CD4-positive, alpha-beta T cell treated with Interleukin-2 at 100 ng/mL for 4 hours (primary cell): ENCODE results near the gene C1orf167.

Source experiments
- DNase-seq: peaks from one replicate; pipeline ENCODE4 v3.0.0-alpha.2; 2020; ENCODE audit warnings: low spot score

C1orf167 gene, protein sequence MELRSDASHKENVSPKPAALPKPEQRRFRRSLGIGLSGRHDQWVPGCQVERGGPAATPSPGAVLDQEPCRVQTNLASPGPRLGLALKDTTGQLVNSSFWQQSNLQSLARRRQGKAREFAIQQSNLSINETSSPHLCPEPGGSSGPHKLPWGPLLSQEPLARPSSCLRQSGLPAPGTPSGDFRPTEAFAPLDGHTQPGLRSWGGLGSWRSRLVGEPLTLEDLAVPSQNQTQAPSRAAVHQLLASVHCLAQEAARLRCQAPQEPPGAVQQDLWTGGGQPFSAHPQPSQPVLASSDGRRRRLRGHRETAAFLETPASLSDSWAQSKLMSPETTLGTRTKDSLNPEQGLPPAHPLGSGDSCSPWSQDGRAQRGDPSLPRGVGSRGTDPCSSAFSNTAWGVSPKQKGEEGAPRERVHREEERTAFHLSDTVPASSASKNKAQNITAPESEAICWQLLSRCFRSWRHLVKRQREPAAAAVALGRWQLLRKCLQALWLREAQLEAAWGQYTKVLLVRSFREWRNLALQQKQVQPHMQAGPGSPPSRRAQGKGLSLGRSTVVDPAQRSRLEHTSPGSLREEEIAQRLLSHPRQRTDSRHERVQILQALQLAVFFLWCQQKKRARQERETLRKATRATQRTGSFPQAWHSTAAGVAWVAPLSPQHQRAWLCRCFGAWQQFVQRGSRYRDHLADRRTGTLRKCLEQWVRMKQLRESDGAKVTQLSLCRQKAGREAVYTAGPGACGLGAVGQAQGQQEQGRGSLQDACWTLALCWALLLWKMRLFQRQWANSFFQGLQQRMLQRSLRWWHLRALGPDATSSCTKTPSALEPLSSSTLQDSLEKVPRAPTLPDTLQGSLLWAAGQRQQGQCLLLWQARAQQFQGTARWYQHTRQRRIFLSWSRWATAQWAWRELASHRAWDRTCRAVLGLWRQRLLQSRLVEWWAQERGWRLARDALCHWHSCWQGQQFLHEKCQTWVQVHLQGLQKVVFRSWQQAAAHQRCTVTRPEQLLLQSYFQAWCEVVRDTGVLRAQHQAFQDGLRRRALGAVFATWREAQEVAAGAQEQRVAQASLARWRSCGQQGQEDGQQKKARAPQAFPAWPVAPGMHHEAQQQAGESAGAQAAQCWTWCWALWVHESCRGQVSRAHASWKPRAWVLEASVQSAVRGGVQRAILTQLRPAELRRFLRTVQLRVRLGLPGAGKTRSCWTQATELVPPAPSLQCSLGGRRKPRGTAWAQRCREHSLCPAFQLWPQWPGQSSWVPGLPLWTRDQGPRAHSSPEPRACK (N-terminal part only)

DNA sequence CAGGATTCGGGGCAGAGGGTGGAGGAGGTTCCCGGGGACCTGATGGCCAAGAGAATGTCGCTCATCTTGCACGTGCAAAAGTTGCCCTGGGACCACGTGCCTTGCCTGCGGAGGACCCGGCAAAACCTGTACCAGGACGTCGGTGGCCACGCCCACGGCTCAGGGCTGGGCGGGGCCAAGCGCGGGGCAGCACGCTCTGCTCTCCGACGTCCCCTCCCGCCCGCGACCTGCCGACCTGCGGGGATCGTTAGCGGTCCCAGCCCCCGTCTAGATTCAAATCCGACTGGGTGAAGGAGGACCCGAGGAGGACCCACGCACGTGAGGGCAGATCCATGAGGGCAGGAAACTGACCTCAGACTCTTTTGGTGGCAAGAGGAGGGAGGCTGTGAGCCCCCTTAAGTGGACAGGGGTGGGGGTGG lies at the start of gene C1orf167:
Gene C1orf167 (plus strand): TSS at position 206 of the 419 bp plus-strand sequence. CDS start 2,208 bp downstream, outside the sequence.
- DNase-seq = no peak

DNA sequence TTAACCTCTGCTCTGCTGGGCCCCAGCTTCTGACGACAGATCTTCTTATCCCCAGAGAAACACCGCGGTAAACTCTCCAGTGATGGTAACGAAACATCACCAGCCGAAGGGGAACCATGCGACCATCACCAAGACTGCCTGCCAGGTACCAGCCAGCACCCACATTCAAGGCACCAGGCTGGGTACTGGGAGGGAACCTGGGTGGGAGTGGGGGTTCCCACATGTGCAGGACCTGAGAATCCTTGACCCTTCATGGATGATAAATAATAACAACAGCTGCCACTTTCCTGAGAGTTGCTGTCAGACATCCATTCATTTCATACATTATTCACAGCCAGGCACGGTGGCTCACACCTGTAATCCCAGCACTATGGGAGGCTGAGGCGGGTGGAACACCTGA lies 49.7 kb upstream of the C1orf167 start:
- DNase-seq = no peak

DNA sequence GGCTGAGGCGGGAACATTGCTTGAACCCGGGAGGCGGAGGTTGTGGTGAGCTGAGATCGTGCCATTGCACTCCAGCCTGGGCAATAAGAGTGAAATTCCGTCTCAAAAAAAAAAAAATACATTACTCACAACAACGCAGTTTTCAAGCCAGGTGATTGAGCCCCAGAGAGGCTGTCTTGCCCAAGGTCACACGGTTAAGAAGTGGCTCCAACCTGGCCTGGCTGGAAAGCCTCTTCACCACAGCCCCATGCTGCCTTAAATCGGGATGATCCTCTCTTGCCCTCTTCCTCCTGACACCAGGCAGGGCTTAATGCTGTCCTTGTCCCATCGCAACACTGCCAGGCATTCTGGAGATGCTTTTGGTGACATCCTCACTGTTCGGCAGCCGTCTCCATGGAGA lies 48.9 kb upstream of the C1orf167 start:
- no peak for DNase-seq

DNA sequence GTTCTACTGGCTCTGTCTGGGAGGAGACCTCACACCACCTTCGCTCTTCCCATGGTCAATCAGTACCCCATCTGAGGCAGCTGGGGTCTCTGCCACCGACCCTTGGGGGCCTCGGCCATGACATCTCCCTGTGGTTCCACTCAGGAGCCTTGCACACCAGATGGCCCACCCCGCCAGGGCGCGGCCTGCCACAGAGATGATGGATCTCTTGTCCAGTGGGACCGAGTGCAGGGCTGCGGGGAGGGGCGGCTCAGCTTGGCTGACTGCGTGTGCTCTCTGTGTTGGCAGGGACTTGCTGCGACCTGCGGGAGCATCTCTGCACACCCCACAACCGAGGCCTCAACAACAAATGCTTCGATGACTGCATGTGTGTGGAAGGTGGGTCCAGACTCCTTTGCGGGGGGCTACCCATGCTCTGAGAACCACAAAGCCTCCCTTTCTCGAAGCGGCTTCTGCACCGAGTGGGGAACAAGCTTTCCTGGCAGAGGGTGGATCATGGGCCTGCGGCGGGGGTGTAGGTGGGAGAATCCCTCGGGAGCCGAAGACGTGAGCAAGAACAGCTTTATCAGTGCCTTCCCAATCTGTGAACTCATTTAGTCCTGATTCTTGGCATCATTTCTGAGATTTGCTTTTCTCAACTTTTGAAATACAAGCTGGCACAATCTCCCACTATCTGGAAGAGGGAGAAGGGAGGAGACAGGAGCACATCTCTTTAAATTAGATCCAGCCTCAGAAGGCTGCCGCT lies 47.0 kb upstream of the C1orf167 start:
- DNase-seq = no peak

DNA sequence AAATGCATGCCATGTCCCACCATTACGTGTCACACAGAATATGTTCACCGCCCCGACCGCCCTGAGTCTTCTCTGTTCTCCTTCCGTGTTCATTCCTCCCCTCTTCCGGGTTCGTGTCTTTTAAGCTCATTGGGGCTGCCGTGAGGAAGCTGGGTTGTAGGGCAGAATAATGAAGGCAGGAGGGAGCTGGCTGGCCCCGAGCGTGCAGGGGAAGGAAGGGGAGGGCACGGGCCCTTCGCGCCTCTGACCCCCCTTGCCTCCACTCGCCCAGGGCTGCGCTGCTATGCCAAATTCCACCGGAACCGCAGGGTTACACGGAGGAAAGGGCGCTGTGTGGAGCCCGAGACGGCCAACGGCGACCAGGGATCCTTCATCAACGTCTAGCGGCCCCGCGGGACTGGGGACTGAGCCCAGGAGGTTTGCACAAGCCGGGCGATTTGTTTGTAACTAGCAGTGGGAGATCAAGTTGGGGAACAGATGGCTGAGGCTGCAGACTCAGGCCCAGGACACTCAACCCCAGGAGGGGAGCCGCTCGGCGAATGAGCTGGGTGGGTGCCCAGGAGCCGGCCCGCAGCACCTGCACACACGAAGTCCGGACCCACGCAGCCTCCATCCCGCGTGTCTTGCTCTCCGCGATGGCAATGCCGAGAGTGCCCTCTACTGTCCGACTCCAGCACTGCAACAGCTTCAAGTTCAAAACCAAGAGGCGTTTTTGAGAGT lies 42.5 kb upstream of the C1orf167 start:
- DNase-seq = peak; percentile 90

DNA sequence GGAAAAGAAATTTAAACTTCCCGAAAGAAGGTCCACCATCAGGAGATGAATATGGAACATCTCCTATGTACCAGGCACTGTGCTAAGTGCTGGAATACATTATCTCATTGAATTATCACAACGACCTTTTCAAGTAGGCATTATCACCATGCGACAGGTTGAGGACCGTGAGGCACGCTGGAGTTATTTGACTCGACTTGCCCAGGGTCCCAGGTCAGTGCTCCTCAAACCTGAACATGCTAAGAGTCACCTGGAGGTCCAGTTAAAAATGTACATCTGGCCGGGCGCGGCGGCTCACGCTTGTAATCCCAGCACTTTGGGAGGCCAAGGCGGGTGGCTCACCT lies 42.0 kb upstream of the C1orf167 start:
- no peak for DNase-seq

DNA sequence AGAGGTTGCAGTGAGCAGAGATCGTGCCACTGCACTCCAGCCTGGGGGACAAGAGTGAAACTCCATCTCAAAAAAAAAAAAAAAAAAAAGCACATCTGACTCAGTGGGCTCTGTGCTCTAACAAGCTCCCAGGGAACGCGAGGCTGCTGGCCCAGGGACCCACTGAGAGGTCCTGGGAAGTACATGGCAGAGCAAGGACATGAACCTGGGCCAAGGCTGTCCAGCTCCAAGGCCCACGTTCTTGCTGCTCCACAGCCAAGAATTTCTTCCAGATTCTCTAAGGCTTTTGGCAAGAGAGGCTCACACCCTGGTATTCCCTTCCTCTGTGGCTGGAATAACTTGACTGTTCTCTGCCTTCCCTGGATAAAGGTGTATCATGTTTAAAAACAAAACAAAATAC lies 41.5 kb upstream of the C1orf167 start:
- no peak for DNase-seq

DNA sequence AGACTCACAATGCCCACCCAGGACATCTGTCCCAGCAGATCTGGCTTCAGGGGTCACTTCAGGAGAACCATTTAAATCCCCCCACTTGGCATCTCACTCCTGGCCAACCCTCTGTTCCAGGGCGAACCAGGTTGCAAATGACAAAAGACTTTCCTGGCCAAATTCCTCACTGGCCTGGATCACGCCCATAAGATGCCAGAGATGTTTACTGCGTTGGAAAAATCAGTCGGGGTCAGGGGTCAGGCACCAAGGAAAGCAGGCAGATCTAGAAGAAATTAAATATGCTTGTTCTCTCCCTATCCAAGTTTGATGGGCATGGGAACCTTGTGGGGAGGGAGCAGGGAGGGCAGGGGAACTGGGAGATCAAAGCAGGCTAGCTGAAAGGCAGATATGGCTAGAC lies 40.7 kb upstream of the C1orf167 start:
- no peak for DNase-seq

DNA sequence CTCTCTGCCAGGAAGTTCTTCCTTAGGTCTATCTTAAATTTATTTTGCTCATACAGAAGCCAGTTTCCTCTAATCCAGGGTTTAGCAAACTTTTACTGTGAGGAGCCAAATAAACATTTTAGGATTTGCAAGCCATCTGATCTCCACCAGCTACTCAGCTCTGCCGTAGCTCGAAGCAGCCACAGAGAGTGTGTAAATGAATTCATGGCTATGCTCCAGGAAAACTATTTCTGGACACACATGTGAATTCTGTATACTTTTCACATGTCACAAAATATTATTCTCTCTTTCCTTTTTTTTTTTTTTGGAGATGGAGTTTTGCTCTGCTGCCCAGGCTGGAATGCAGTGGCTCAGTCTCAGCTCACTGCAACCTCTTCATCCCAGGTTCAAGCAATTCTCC lies 39.5 kb upstream of the C1orf167 start:
- no peak for DNase-seq

DNA sequence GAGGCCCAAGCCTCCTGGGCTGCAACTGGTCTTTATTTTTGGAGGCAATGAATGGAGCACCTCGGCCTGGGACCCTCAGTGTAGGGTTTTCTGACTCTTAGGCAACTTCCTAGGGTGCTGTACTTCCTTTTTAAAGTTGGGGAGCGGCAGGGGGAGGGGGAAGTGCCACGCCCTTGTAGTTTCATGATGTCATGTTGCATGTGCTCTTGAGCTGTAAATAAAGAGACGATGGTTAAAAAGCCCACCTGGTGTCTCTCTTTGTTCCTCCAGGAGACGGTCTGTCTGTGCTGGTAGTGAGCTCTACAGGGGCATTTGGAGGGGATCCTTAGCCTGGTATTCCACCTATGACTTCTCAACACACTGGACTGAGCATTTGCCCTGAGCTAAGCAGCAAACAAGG lies 36.4 kb upstream of the C1orf167 start:
- no peak for DNase-seq

DNA sequence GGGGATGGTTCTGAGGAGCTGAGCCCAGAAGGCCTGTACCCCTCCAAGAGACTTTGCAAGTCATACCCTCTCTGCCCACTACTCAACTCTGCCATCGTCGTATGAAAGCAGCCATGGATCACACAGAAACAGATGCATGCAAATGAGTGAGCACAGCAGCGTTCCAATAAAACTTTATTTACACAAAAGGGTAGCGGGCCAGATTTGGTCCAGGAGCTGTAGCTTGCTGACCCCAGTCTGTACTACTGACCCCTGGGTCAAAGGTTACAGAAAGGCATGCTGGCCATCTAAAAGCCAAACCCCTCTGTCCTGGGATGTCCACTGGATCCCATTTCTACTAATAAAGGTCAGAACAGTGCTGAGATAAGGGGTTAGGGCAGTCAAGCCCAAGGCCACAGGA lies 34.9 kb upstream of the C1orf167 start:
- no peak for DNase-seq

DNA sequence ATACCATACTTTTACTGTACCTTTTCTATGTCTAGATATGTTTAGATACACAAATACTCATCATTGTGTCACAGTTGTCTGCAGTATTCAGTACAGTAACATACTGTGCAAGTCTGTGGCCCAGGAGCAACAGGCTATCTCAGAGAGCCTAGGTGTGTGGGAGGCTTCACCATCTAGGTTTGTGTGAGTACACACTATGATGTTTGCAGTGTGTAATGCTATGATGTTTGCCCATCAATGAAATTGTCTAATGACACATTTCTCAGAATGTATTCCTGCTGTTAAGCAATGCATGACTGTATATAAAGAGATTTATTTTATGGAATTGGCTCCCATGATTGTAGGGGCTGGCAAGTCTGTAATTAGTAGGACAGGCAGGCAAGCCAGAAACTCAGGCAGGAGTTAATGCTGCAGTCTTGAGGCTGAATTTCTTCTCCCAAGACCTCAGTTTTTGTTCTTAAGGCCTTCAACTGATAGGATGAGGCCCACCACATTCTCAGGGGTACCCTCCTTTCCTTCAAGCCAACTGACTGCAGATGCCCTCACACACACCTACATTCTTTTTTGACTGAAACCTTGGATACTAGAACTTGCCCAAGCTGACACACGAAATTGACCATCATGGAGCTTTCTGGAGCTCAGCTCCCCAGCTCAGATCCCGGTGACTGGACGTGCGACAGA lies 33.7 kb upstream of the C1orf167 start:
- DNase-seq = no peak

DNA sequence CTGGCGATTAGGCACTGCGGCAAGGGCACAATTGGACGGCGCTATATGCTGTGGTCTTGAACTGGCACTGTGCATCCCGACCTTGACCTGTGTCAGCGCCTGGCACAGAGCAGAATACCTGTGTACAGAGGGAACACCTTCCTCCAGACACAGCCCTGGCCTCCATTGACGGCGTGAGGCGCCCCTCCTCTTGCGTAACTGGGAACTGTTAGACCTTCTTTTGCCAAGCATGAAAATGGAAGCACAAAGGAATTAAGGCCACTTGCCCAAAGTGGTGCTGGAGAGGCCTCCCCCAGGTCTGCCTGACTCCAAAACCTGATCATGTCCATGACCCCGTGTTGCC lies 32.9 kb upstream of the C1orf167 start:
- no peak for DNase-seq

DNA sequence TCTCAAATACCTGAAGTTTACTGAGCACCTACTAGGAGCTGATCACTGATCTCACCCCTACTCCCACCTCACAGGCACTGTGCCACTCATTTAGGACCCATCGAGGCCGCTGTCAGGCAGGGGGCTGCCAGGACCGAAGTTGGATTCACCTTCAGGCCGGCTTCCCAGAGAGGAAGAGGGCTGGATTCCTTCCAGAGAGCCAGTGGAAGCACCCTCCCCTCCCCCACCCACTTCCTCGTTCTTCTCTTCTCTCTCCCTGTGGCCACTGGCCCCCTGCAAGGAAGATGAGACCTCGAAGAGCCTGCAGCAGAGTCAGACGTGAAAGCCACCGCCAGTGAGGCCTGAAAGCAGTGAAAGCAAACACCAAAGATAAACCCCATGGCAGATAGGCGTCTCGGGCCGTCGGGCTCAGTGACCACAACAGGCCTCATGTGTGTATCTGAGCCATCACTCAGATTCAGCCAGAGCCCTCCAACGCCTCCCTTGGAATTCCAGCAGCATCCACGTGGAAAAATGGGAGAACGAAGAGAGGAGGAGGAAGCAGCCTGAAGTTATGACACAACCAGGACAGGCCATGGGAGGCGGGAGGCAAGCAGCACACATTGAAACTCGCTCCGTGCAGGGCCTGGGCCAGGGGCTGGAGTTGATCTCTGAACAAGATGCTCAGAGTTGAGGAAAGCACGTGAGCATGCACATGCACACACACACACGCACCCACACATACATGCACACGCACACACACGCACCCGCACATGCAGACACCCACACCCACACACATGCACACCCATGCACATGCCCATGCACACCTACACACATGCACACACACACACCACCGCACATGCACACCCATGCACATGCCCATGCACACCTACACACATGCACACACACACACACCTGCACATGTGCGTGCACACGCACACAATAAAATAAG lies 32.2 kb upstream of the C1orf167 start:
- DNase-seq = no peak

DNA sequence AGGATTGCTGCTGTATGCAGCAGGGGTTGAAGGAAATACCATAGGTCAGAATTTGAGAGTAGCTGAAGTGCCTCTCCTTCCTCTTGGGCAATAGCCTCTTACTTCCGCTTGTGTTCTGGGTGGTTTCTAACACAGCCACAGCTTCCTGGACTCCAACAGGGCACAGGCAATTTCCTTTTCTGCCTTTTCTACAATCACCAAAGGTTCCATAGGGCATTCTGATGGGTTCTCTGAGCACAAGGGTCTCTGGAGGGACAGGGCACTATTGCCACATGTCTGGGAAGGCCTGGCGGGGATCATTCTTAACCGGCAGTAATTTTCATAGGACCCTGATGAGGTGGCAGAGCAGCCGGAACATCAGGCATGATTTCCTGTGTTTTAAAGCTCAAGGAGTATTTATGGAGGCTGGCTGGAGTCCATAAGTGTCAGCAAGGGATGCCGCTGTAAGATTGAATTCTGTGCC lies 31.5 kb upstream of the C1orf167 start:
- DNase-seq = peak; percentile 59

DNA sequence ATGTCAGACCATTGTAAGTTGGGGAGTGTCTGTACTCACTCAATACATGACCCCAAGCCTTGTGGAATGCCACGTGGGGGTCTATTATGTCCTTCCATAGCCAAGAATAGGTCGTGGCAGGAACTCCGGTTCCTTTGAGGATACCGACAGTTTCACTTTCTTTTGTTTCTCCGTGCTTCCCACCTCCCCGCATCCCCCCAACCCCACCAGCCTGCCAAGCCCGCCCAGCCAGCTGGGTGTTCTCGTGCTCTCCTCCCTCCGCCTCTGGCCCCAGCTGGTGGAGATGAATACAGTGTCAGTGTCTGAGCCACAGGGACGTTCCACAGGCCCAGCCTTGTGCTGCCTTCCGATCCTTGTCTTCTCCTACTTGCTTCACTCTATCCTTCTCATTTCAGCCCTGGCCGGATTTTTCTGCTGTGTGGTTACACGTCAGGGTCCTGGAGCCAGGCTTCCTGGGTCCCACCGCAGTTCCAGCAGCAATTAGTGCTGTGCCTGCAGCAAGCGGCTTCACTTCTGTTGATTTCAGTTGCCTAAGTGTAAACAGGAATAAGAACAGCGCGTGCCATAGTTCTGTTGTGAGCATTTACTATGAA lies 30.2 kb upstream of the C1orf167 start:
- peak; percentile 11 for DNase-seq

DNA sequence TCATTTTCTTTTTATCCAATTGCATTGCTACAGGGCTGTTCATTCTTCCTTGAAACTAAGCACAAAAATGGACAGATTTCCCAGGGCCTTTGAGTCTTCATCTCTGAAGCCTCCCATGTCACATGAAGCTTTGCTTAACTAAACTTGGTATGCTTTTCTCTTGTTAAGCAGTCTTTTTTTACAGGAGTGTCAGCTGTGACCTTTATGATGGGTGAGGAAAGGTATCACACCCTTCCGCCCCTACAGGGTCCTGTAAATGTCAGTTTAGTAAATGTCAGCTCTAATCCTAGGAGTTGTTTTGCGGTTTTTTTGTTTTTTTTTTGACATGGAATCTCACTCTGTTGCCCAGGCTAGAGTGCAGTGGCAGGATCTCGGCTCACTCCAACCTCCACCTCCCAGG lies 28.7 kb upstream of the C1orf167 start:
- DNase-seq = no peak

DNA sequence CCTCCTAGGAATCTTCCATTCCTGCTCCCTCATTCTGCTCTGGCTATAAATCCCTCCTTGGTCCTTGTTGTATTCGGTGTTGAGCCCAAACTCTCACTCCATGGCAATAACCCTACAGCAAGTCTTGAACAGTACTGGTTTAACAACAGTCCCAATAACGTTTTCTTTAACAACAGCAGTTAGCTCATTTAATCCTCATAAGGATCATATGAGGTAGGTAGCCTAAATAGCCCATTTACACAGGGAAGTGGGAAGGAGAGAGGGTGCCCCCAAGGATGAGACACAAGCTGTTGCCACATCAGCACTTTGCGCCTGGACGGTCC lies 26.5 kb upstream of the C1orf167 start:
- DNase-seq = no peak
